HG03064 (cell line): ENCODE results near the gene UBTD1.
A peak's percentile ranks its signal among the peaks of the same experiment; 100 is the strongest.
"Not testable (repeated sequence)": the region's sequence is repeated elsewhere in the genome, so short reads cannot be mapped to it uniquely, and the experiment has no call there.

Experiments
- ATAC-seq: cut with Tn5 transposase; IDR thresholded peaks from one replicate; pipeline ENCODE4 v1.9.1; 2021; ENCODE audit warnings: low read depth; ENCODE audit not compliant: unreplicated experiment

Gene UBTD1

GRCh38 chr10:97498841-97499560, at the start of gene UBTD1:
TSS of gene UBTD1 (plus strand) at chr10:97498924. CDS start at chr10:97499204, 280 bp downstream.
- ATAC-seq = peak; percentile 7

- no peak for ATAC-seq
Measured at GRCh38 chr10:97450828-97451227, 47.9 kb upstream of the UBTD1 start.

- ATAC-seq = no peak
Measured at GRCh38 chr10:97451605-97452004, 47.1 kb upstream of the UBTD1 start.

GRCh38 chr10:97452352-97452751, 46.4 kb upstream of the UBTD1 start:
- no peak for ATAC-seq

- no peak for ATAC-seq
Measured at GRCh38 chr10:97454330-97455036, 44.2 kb upstream of the UBTD1 start.

- no peak for ATAC-seq
Measured at GRCh38 chr10:97456034-97456685, 42.6 kb upstream of the UBTD1 start.

GRCh38 chr10:97456686-97457065, 42.0 kb upstream of the UBTD1 start:
- ATAC-seq = no peak

GRCh38 chr10:97459111-97459510, 39.6 kb upstream of the UBTD1 start:
- ATAC-seq = no peak

- no peak for ATAC-seq
Measured at GRCh38 chr10:97459933-97460332, 38.8 kb upstream of the UBTD1 start.

- ATAC-seq = no peak
Measured at GRCh38 chr10:97462309-97462708, 36.4 kb upstream of the UBTD1 start.

GRCh38 chr10:97463363-97464132, 35.2 kb upstream of the UBTD1 start:
- no peak for ATAC-seq

- ATAC-seq = no peak
Measured at GRCh38 chr10:97464226-97464625, 34.5 kb upstream of the UBTD1 start.

GRCh38 chr10:97465982-97466381, 32.7 kb upstream of the UBTD1 start:
- ATAC-seq = no peak

GRCh38 chr10:97466755-97467154, 32.0 kb upstream of the UBTD1 start:
- no peak for ATAC-seq

- no peak for ATAC-seq
Measured at GRCh38 chr10:97468162-97468561, 30.6 kb upstream of the UBTD1 start.

- not testable (repeated sequence) for ATAC-seq
Measured at GRCh38 chr10:97468781-97469180, 29.9 kb upstream of the UBTD1 start.

GRCh38 chr10:97474918-97475317, 23.8 kb upstream of the UBTD1 start:
- ATAC-seq = no peak

- no peak for ATAC-seq
Measured at GRCh38 chr10:97475936-97476594, 22.7 kb upstream of the UBTD1 start.

GRCh38 chr10:97479410-97479809, 19.3 kb upstream of the UBTD1 start:
- ATAC-seq = not testable (repeated sequence)

- no peak for ATAC-seq
Measured at GRCh38 chr10:97479939-97480338, 18.8 kb upstream of the UBTD1 start.
